SK-N-SH (cell line): ENCODE results near the gene CCL23. TPM values are rescaled to one million over a fixed set of nuclear protein-coding genes. Genes with fewer than 3 reads are reported as not detected.

Experiments used
- CTCF ChIA-PET: fragments of 300-600, 350-600 bp; formaldehyde crosslinking; extraction: SDS; loops from one replicate; lab custom pipeline; 2021; lab: Yijun Ruan, JAX
- POLR2A ChIA-PET: fragments of 350-600 bp; sonication (Branson Sonifier 250); formaldehyde crosslinking; extraction: SDS; loops from one replicate; lab custom pipeline; 2020; ENCODE audit warnings: antibody characterized with exemption, inconsistent platforms; lab: Yijun Ruan, JAX
- DNase-seq: peaks from one replicate; pipeline ENCODE4 v3.0.0; 2012
- H2AFZ ChIP-seq: fragments of 200-600 bp; sonication (generic); 2 replicates; pipeline ENCODE4 v1.8.1; 2016; ENCODE audit warnings: antibody characterized with exemption, mild to moderate bottlenecking, low read depth
- H3F3A ChIP-seq: fragments of 200-600 bp; sonication (generic); replicated peaks from 2 replicates; pipeline ENCODE3; 2016; ENCODE audit warnings: antibody characterized with exemption, mild to moderate bottlenecking; ENCODE audit not compliant: insufficient read depth
- H3K27ac ChIP-seq, 2 experiments: fragments of 200-500 bp in 1 of 2; fragments of 200-600 bp in 1 of 2; sonication (Bioruptor generic) in 1 of 2; sonication (generic), shearing (Covaris generic) in 1 of 2; 2 replicates each; pipeline versions ENCODE4 v1.5.1 to v1.6.1; 2014 to 2016; ENCODE audit warnings: low read depth in 2 of 2, inconsistent platforms in 1 of 2, low read length in 1 of 2, mild to moderate bottlenecking in 1 of 2, mixed read lengths in 1 of 2
- H3K27me3 ChIP-seq: fragments of 200-600 bp; sonication (generic), shearing (Covaris generic); 2 replicates; pipeline ENCODE4 v1.6.1; 2016; ENCODE audit warnings: mixed run types; ENCODE audit not compliant: insufficient read depth
- H3K36me3 ChIP-seq, 2 experiments: fragments of 200-500 bp in 1 of 2; fragments of 200-600 bp in 1 of 2; sonication (Bioruptor generic) in 1 of 2; sonication (generic) in 1 of 2; replicated peaks in 1 of 2; 2 replicates each; pipeline versions ENCODE3 to v1.5.1; 2014 to 2016; ENCODE audit warnings: low read length in 1 of 2, mild to moderate bottlenecking in 1 of 2; ENCODE audit not compliant: insufficient read depth in 2 of 2, control insufficient read depth in 1 of 2
- H3K4me1 ChIP-seq, 2 experiments: fragments of 200-500 bp in 1 of 2; fragments of 200-600 bp in 1 of 2; sonication (Bioruptor generic) in 1 of 2; sonication (generic), shearing (Covaris generic) in 1 of 2; 2 replicates each; pipeline versions ENCODE4 v1.5.1 to v1.6.1; 2014 to 2016; ENCODE audit warnings: low read depth in 1 of 2, low read length in 1 of 2, mixed run types in 1 of 2; ENCODE audit not compliant: insufficient read depth in 2 of 2, control insufficient read depth in 1 of 2
- H3K4me2 ChIP-seq: fragments of 200-600 bp; sonication (generic), shearing (Covaris generic); 2 replicates; pipeline ENCODE4 v1.6.1; 2017; ENCODE audit warnings: mixed run types
- H3K4me3 ChIP-seq, 2 experiments: fragments of 200-500 bp in 1 of 2; fragments of 200-600 bp in 1 of 2; sonication (Bioruptor generic) in 1 of 2; sonication (generic), shearing (Covaris generic) in 1 of 2; 2 replicates each; pipeline versions ENCODE4 v1.5.1 to v1.8.1; 2014 to 2016; ENCODE audit warnings: low read depth in 2 of 2, inconsistent platforms in 1 of 2, low read length in 1 of 2, mild to moderate bottlenecking in 1 of 2, mixed read lengths in 1 of 2, moderate library complexity in 1 of 2
- H3K79me2 ChIP-seq: fragments of 200-600 bp; sonication (generic); 2 replicates; pipeline ENCODE4 v1.8.1; 2017; ENCODE audit warnings: mild to moderate bottlenecking; ENCODE audit not compliant: insufficient read depth
- H3K9ac ChIP-seq: fragments of 200-600 bp; sonication (generic); 2 replicates; pipeline ENCODE4 v1.6.1; 2017; ENCODE audit warnings: mixed run types
- H3K9me2 ChIP-seq: fragments of 200-600 bp; sonication (generic); 2 replicates; pipeline ENCODE4 v1.6.1; 2017; ENCODE audit warnings: mixed run types
- H3K9me3 ChIP-seq: fragments of 200-600 bp; sonication (generic); 2 replicates; pipeline ENCODE4 v1.6.1; 2017; ENCODE audit warnings: mixed run types, mild to moderate bottlenecking, moderate library complexity
- H4K20me1 ChIP-seq: fragments of 200-600 bp; sonication (generic); 2 replicates; pipeline ENCODE4 v1.6.1; 2017; ENCODE audit warnings: mild to moderate bottlenecking, mixed run types; ENCODE audit not compliant: insufficient read depth
- CTCF ChIP-seq: fragments of 200-600 bp; sonication (generic); IDR thresholded peaks from 2 replicates; pipeline ENCODE4 v1.6.1; 2017; ENCODE audit warnings: antibody characterized with exemption, mild to moderate bottlenecking, moderate library complexity
- ELF1 ChIP-seq: IDR thresholded peaks from 2 replicates; pipeline ENCODE4 v1.4.0; 2012
- EZH2phosphoT487 ChIP-seq: fragments of 200-600 bp; sonication (generic); IDR thresholded peaks from 2 replicates; pipeline ENCODE4 v1.6.1; 2017; ENCODE audit warnings: low read depth, mixed run types, mild to moderate bottlenecking, antibody characterized with exemption, moderate library complexity, borderline replicate concordance
- JUND ChIP-seq: IDR thresholded peaks from 2 replicates; pipeline ENCODE4 v1.4.0; 2012
- MAX ChIP-seq: IDR thresholded peaks from 2 replicates; pipeline ENCODE4 v1.4.0; 2012; ENCODE audit warnings: low read depth
- MEF2A ChIP-seq: IDR thresholded peaks from 2 replicates; pipeline ENCODE4 v1.4.0; 2012; ENCODE audit warnings: low read depth, borderline replicate concordance
- PBX3 ChIP-seq: IDR thresholded peaks from 2 replicates; pipeline ENCODE4; 2012
- POLR2AphosphoS5 ChIP-seq: IDR thresholded peaks from 2 replicates; pipeline ENCODE4 v1.6.1; 2012; ENCODE audit warnings: low read depth, low read length
- RAD21 ChIP-seq: IDR thresholded peaks from 2 replicates; pipeline ENCODE4 v1.6.1; 2012; ENCODE audit warnings: mild to moderate bottlenecking, low read length
- RCOR1 ChIP-seq: fragments of 150-350 bp; IDR thresholded peaks from 2 replicates; pipeline ENCODE4 v1.6.1; 2017; ENCODE audit warnings: antibody characterized with exemption, low read length
- RFX5 ChIP-seq: IDR thresholded peaks from 2 replicates; pipeline ENCODE4 v1.6.1; 2012; ENCODE audit warnings: mild to moderate bottlenecking, improper control_type of control experiment, low read length
- SIN3A ChIP-seq: IDR thresholded peaks from 2 replicates; pipeline ENCODE4 v1.6.1; 2012; ENCODE audit warnings: low read depth, mild to moderate bottlenecking, low read length, moderate library complexity, borderline replicate concordance
- SMC3 ChIP-seq: IDR thresholded peaks from 2 replicates; pipeline ENCODE4 v1.6.1; 2012; ENCODE audit warnings: low read depth, low read length, improper control_type of control experiment
- TCF12 ChIP-seq: IDR thresholded peaks from 2 replicates; pipeline ENCODE4 v1.4.0; 2012
- TEAD4 ChIP-seq: IDR thresholded peaks from 2 replicates; pipeline ENCODE4 v1.4.0; 2012; ENCODE audit warnings: mild to moderate bottlenecking, borderline replicate concordance; ENCODE audit not compliant: insufficient read depth
- YY1 ChIP-seq: IDR thresholded peaks from 2 replicates; pipeline ENCODE4 v1.4.0; 2012; ENCODE audit warnings: low read depth, mild to moderate bottlenecking
- WGBS: methylation state at CpG from one replicate; pipeline ENCODE4 v1.1.6; 2017; ENCODE audit warnings: low lambda C conversion rate; 5-methylcytosine and 5-hydroxymethylcytosine counted together
- polyA plus RNA-seq, 3 experiments: library from polyadenylated mRNA; depleted of rRNA; stranded (reverse); fragments of >200 nt; gene quantifications; 2 replicates each; pipeline ENCODE4 v1.2.3, GENCODE V29; 2012
- TF ChIP-seq, protein P1 (sequence below): IDR thresholded peaks from 2 replicates; pipeline ENCODE4 v1.4.0; 2012; ENCODE audit warnings: low read depth, borderline replicate concordance

The CCL23 gene
- polyA plus RNA-seq, 1 of the 3 experiments (the other 2 are of a cell fraction), result not detected

DNA sequence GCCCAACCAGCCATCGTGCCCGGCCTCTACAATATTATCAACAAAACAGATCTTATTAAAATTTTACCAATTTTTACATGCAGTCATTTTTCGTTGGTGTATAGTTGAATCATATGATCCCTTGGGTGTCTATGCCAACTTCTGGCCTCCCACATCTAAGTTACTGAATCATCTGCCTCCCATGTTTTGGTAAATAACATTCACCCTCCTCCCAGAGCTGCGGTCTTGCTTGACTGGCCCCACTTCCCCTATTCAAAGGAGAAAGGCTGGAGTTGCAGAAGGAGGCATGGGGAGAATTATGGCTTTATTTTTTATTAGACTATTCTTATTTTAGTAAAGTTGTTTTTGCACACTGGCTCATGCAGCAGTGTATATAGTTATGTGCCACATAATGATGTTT lies 18.5 kb upstream of the CCL23 start (continued):
- TF ChIP-seq TCF12 (no peak), SIN3A (no peak)

GRCh38 chr17:36034127-36034526 lies 16.4 kb upstream of the CCL23 start:
- H3K27ac ChIP-seq, result no peak overlapping the region
- TF ChIP-seq RCOR1 (no peak), MAX (no peak), JUND (no peak), EZH2phosphoT487 (no peak), RAD21 (no peak), YY1 (no peak), ELF1 (no peak), CTCF (no peak), RFX5 (no peak), POLR2AphosphoS5 (no peak), TEAD4 (no peak), SMC3 (no peak), PBX3 (no peak), MEF2A (no peak), SIN3A (no peak)
- TF ChIP-seq, protein P1, sequence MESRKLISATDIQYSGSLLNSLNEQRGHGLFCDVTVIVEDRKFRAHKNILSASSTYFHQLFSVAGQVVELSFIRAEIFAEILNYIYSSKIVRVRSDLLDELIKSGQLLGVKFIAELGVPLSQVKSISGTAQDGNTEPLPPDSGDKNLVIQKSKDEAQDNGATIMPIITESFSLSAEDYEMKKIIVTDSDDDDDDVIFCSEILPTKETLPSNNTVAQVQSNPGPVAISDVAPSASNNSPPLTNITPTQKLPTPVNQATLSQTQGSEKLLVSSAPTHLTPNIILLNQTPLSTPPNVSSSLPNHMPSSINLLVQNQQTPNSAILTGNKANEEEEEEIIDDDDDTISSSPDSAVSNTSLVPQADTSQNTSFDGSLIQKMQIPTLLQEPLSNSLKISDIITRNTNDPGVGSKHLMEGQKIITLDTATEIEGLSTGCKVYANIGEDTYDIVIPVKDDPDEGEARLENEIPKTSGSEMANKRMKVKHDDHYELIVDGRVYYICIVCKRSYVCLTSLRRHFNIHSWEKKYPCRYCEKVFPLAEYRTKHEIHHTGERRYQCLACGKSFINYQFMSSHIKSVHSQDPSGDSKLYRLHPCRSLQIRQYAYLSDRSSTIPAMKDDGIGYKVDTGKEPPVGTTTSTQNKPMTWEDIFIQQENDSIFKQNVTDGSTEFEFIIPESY, result no peak
- no peaks in the 10 kb centered on the region; the same call in 1 of the 2 replicates for H3K27me3 ChIP-seq
- H3F3A ChIP-seq, result no peaks in the 10 kb centered on the region
- no peaks in the 10 kb centered on the region for H3K9me3 ChIP-seq
- no peaks in the 10 kb centered on the region for H3K79me2 ChIP-seq
- ChIA-PET CTCF (no interaction called here), POLR2A (no interaction called here)
- H3K4me3 ChIP-seq, result no peak overlapping the region
- H3K36me3 ChIP-seq, result no peaks in the 10 kb centered on the region
- H2AFZ ChIP-seq, result no peak overlapping the region
- H4K20me1 ChIP-seq, result no peaks in the 10 kb centered on the region
- no peak overlapping the region for H3K9ac ChIP-seq
- no peak overlapping the region for H3K4me2 ChIP-seq
- no peaks in the 10 kb centered on the region for H3K4me1 ChIP-seq
- 3% methylated on average over 3 of the region's 3 CpGs for WGBS
- DNase-seq, result no peak
- H3K9me2 ChIP-seq, result no peaks in the 10 kb centered on the region
